ENCODE data around the gene SLC1A2. TPM values are rescaled to one million over a fixed set of nuclear protein-coding genes. Genes with fewer than 3 reads are reported as not detected.
"Not testable (repeated sequence)": the region's sequence is repeated elsewhere in the genome, so short reads cannot be mapped to it uniquely, and the experiment has no call there.

Gene SLC1A2
- total and polyA plus RNA-seq, 2 donors (not counting 1 experiment from before 2014, with no cell fraction given): 1.2 to 7.6 TPM

DNA sequence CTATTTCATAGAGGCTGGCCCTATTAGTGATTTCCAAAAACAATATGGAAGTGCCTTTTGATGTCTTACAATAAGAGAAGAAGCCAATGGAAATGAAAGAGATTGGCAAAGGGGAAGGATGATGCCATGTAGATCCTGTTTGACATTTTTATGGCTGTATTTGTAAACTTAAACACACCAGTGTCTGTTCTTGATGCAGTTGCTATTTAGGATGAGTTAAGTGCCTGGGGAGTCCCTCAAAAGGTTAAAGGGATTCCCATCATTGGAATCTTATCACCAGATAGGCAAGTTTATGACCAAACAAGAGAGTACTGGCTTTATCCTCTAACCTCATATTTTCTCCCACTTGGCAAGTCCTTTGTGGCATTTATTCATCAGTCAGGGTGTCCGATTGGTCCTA is 189.0 kb downstream of the SLC1A2 start:
- Histone ChIP-seq H3K27ac (ENCODE audit: insufficient read depth, low read length) (no peak overlapping the region), H3K36me3 (ENCODE audit: control insufficient read depth, insufficient read depth, low read length) (peaks cover 17% of the 10 kb centered on the region), H3K9me3 (ENCODE audit: control insufficient read depth, insufficient read depth, low read depth, low read length) (no peaks in the 10 kb centered on the region), H3K4me1 (ENCODE audit: control insufficient read depth, extremely low read depth, insufficient read depth, low read length) (no peaks in the 10 kb centered on the region), H4K20me1 (ENCODE audit: control insufficient read depth, extremely low read depth, insufficient read depth, low read length) (no peaks in the 10 kb centered on the region), H3K79me2 (ENCODE audit: control insufficient read depth, insufficient read depth, low read length) (no peaks in the 10 kb centered on the region), H3K9ac (ENCODE audit: insufficient read depth, low read length) (no peak overlapping the region), H3K4me3 (replicated peaks in 1 of 4; ENCODE audit: control extremely low read depth in 1 of 4, insufficient read depth in 1 of 4, low read depth in 3 of 4, low read length in 4 of 4) (no peak overlapping the region), H3K27me3 (ENCODE audit: control insufficient read depth, insufficient read depth, low read length) (no peaks in the 10 kb centered on the region), H2AFZ (ENCODE audit: low read length) (no peak overlapping the region), H3K4me2 (ENCODE audit: extremely low read depth, insufficient read depth, low read length) (no peak overlapping the region)
- TF ChIP-seq EZH2 (IDR thresholded peaks at IDR 0.05; ENCODE audit: low read length, missing control alignments): no peak
- TF ChIP-seq, protein P1, sequence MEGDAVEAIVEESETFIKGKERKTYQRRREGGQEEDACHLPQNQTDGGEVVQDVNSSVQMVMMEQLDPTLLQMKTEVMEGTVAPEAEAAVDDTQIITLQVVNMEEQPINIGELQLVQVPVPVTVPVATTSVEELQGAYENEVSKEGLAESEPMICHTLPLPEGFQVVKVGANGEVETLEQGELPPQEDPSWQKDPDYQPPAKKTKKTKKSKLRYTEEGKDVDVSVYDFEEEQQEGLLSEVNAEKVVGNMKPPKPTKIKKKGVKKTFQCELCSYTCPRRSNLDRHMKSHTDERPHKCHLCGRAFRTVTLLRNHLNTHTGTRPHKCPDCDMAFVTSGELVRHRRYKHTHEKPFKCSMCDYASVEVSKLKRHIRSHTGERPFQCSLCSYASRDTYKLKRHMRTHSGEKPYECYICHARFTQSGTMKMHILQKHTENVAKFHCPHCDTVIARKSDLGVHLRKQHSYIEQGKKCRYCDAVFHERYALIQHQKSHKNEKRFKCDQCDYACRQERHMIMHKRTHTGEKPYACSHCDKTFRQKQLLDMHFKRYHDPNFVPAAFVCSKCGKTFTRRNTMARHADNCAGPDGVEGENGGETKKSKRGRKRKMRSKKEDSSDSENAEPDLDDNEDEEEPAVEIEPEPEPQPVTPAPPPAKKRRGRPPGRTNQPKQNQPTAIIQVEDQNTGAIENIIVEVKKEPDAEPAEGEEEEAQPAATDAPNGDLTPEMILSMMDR (conservative IDR thresholded peaks at IDR 0.05 in 1 of 2, IDR thresholded peaks at IDR 0.05 in 1 of 2; ENCODE audit: low read depth in 1 of 2, low read length in 2 of 2): no peak
- no peak for DNase-seq (ENCODE audit: low read depth in 2 of 2)

DNA sequence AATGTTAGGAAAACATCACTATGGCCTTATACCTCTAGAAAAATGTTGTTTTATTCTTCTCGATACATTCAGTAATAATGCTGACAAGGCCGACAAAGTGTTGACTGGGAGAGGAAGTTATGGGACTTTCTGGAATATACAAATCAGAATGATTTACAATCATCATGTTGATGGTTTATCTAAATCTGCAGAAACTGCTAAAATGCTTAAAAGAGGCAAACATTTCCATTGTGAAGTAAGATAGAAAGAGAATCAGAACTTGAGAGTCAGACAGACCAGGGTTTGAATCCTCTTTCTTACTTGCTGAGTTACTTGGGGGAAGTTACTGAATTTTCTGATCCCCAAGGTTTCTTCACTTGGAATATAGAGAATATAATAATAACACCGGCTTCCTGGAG is 191.0 kb downstream of the SLC1A2 start:
- peaks cover 28% of the 10 kb centered on the region for H3K36me3 ChIP-seq (ENCODE audit: control insufficient read depth, insufficient read depth, low read length)
- TF ChIP-seq EZH2 (IDR thresholded peaks at IDR 0.05; ENCODE audit: low read length, missing control alignments): no peak
- TF ChIP-seq, protein P1 (conservative IDR thresholded peaks at IDR 0.05 in 1 of 2, IDR thresholded peaks at IDR 0.05 in 1 of 2; ENCODE audit: low read depth in 1 of 2, low read length in 2 of 2): no peak
- H4K20me1 ChIP-seq (ENCODE audit: control insufficient read depth, extremely low read depth, insufficient read depth, low read length): no peaks in the 10 kb centered on the region
- no peak for DNase-seq (ENCODE audit: low read depth in 2 of 2)
- H3K9ac ChIP-seq (ENCODE audit: insufficient read depth, low read length): no peak overlapping the region
- no peak overlapping the region for H3K4me3 ChIP-seq (replicated peaks in 1 of 4; ENCODE audit: control extremely low read depth in 1 of 4, insufficient read depth in 1 of 4, low read depth in 3 of 4, low read length in 4 of 4)
- no peaks in the 10 kb centered on the region for H3K79me2 ChIP-seq (ENCODE audit: control insufficient read depth, insufficient read depth, low read length)
- peaks cover under 1% of the 10 kb centered on the region for H3K4me1 ChIP-seq (ENCODE audit: control insufficient read depth, extremely low read depth, insufficient read depth, low read length)
- H3K27ac ChIP-seq (ENCODE audit: insufficient read depth, low read length): no peak overlapping the region
- no peaks in the 10 kb centered on the region for H3K27me3 ChIP-seq (ENCODE audit: control insufficient read depth, insufficient read depth, low read length)
- no peak overlapping the region for H2AFZ ChIP-seq (ENCODE audit: low read length)
- H3K4me2 ChIP-seq (ENCODE audit: extremely low read depth, insufficient read depth, low read length): no peak overlapping the region
- H3K9me3 ChIP-seq (ENCODE audit: control insufficient read depth, insufficient read depth, low read depth, low read length): no peaks in the 10 kb centered on the region

DNA sequence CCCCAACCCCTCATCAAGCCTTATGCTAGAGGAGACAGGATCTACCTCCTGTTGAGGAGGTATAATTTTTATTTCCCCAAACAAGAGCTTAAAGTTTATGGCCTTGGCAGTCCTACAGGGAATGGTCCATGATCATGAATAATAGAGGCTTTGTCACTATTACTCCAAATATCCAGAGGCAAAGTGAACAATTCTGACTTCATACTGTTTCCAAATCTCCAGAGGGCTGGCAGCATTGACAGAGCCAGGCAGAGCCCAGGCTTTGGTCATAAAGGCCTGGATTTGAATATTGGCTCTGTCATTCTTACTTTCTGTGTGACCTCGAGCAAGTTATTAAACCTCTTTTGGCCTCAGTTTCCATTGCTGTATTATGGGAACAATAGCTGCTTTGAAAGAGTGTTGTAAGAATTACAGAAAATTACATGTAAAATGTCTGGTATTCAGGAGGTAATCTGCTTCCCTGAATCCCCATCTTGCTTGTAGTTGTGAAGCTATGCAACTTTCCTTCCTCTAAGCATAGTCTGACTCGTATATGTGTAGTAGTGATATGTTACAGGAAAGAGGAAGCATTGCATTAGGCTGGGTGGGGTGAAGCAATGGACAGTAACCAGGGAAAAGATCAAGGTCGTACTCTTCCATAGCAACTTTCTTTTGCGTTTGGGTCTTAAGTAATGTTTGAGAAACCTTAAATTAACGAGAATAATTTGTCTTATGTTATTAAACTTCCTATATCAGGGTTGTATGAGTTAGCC is 191.6 kb downstream of the SLC1A2 start:
- Histone ChIP-seq H3K4me3 (replicated peaks in 1 of 4; ENCODE audit: control extremely low read depth in 1 of 4, insufficient read depth in 1 of 4, low read depth in 3 of 4, low read length in 4 of 4) (no peak overlapping the region), H4K20me1 (ENCODE audit: control insufficient read depth, extremely low read depth, insufficient read depth, low read length) (no peaks in the 10 kb centered on the region), H3K9ac (ENCODE audit: insufficient read depth, low read length) (no peak overlapping the region), H3K4me2 (ENCODE audit: extremely low read depth, insufficient read depth, low read length) (no peak overlapping the region), H3K36me3 (ENCODE audit: control insufficient read depth, insufficient read depth, low read length) (peaks cover 28% of the 10 kb centered on the region), H3K27ac (ENCODE audit: insufficient read depth, low read length) (no peak overlapping the region), H3K9me3 (ENCODE audit: control insufficient read depth, insufficient read depth, low read depth, low read length) (no peaks in the 10 kb centered on the region), H3K79me2 (ENCODE audit: control insufficient read depth, insufficient read depth, low read length) (no peaks in the 10 kb centered on the region), H3K4me1 (ENCODE audit: control insufficient read depth, extremely low read depth, insufficient read depth, low read length) (peaks cover 5% of the 10 kb centered on the region), H3K27me3 (ENCODE audit: control insufficient read depth, insufficient read depth, low read length) (no peaks in the 10 kb centered on the region), H2AFZ (ENCODE audit: low read length) (no peak overlapping the region)
- no peak for TF ChIP-seq EZH2 (IDR thresholded peaks at IDR 0.05; ENCODE audit: low read length, missing control alignments)
- peak in 1 of 2 donors; percentile 65 for DNase-seq (ENCODE audit: low read depth in 2 of 2)

DNA sequence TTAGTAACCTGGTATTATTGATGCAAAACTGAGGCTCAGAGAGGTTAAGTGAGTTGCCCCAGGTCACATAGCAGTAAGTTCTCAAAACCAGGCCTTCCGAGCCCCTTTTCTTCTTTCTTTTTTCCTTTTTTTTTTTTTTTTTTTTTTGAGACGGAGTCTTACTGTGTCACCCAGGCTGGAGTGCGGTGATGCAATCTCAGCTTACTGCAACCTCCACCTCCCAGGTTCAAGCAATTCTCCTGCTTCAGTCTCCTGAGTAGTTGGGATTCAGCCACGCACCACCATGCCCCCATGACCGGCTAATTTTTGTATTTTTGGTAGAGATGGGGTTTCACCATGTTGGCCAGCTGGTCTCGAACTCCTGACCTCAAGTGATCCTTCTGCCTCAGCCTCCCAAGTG is 192.6 kb downstream of the SLC1A2 start:
- not testable (repeated sequence) for H3K79me2 ChIP-seq (ENCODE audit: control insufficient read depth, insufficient read depth, low read length); H4K20me1 ChIP-seq (ENCODE audit: control insufficient read depth, extremely low read depth, insufficient read depth, low read length); H3K4me3 ChIP-seq (replicated peaks in 1 of 4; ENCODE audit: control extremely low read depth in 1 of 4, insufficient read depth in 1 of 4, low read depth in 3 of 4, low read length in 4 of 4); DNase-seq (ENCODE audit: low read depth in 2 of 2); H3K27me3 ChIP-seq (ENCODE audit: control insufficient read depth, insufficient read depth, low read length); H3K9me3 ChIP-seq (ENCODE audit: control insufficient read depth, insufficient read depth, low read depth, low read length); H3K4me1 ChIP-seq (ENCODE audit: control insufficient read depth, extremely low read depth, insufficient read depth, low read length); H2AFZ ChIP-seq (ENCODE audit: low read length); H3K4me2 ChIP-seq (ENCODE audit: extremely low read depth, insufficient read depth, low read length); H3K27ac ChIP-seq (ENCODE audit: insufficient read depth, low read length); H3K9ac ChIP-seq (ENCODE audit: insufficient read depth, low read length)
- H3K36me3 ChIP-seq (ENCODE audit: control insufficient read depth, insufficient read depth, low read length): peaks cover 29% of the 10 kb centered on the region
